Dermis microvascular lymphatic vessel endothelial cell (primary cell): Measurements from ENCODE around the gene TRIM72. TPM values are rescaled to one million over a fixed set of nuclear protein-coding genes. Genes with fewer than 3 reads are reported as not detected.
"Not testable (repeated sequence)": the region's sequence is repeated elsewhere in the genome, so short reads cannot be mapped to it uniquely, and the experiment has no call there.

Experiments
- DNase-seq, 2 donors: peaks; one replicate each; pipeline versions ENCODE4 v3.0.0 to v3.0.0-alpha.2; 2010; ENCODE audit warnings: low read depth in 2 of 2
- total RNA-seq: library from RNA; depleted of rRNA; stranded (reverse); fragments of >200 nt; gene quantifications from 2 replicates; pipeline ENCODE4 v1.2.1, GENCODE V29; 2014

The TRIM72 gene
- total RNA-seq, 1 donor from 2014 or later = not detected

DNA sequence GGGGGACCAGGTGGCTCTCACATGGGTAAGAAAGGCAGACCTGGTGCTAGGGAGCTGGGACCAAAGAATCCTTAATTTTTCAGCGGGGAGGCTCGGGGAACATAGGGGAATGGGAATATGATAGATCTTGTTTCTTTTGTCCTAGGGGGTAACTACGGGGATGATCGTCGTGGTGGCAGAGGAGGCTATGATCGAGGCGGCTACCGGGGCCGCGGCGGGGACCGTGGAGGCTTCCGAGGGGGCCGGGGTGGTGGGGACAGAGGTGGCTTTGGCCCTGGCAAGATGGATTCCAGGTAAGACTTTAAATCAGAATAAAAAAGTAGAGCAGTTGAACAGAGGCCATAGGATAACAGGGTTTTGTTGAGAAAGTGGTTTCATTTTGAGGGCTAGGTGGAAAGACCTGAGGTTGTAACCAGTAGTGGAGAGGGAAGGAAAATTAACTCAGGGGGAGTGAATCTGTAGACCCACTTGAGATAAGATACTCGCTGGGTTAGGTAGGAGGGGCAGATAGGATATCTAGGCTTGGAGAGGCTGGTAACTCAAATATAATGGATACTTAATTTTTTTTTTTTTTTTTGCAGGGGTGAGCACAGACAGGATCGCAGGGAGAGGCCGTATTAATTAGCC lies 23.0 kb upstream of the TRIM72 start:
- no peak for DNase-seq

DNA sequence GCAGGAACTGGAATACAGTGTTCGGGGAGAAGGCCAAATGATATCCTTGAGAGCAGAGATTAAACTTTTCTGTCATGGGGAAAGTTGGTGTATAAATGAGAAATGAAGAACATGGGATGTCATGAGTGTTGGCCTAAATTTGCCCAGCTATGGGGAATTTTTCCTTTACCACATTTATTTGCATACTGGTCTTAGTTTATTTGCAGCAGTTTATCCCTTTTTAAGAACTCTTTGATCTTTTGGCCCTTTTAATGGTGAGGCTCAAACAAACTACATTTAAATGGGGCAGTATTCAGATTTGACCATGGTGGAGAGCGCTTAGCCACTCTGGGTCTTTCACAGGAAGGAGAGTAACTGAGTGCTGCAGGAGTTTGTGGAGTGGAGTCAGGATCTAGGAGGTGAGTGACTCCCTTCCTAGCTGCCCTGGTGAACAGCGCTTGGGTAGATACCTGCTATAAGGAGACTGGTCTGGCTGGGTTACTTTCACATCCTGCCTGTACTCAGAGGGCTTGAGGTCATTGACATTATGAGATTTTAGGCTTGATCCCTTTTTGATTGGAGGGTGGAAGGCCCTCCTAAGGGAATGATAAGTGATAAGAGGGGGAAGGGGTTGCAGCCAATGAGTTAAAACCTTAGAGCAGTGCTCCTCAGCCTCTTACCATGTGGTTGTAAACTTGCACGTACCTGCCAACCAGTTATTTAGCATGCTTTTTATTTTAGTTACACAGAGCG lies 22.1 kb upstream of the TRIM72 start:
- DNase-seq = no peak

DNA sequence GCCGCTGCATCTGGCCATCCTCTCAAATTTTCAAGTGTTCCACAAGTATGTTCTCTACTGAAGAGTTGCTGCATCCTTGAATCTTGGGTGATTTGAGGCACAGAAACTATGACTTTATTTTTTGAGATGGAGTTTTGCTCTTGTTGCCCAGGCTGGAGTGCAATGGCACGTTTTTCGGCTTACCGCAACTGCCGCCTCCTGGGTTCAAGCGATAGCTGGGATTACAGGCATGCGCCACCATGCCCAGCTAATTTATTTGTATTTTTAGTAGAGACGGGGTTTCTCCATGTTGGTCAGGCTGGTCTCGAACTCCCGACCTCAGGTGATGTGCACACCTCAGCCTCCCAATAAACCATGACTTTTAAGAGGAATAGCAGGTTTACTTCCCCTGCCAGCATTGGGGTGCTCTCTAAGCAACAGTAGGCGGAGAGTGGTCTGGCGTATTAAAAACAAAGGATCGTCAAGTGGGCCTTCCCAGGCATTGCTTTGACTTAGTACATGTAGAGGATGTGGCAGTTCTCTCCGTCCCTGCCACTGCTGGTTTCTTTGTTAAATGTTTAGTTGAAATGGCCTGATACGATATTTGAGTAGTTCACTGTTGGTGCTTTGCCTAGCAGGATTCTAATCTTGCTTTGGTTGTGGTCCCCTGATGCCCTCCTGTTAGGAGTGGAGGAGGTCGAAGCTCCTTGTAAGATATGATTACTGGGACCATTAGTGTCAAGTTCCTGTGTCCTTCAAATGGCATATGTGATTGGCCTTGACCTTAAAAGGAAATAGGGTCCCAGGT lies 20.9 kb upstream of the TRIM72 start:
- DNase-seq = no peak

DNA sequence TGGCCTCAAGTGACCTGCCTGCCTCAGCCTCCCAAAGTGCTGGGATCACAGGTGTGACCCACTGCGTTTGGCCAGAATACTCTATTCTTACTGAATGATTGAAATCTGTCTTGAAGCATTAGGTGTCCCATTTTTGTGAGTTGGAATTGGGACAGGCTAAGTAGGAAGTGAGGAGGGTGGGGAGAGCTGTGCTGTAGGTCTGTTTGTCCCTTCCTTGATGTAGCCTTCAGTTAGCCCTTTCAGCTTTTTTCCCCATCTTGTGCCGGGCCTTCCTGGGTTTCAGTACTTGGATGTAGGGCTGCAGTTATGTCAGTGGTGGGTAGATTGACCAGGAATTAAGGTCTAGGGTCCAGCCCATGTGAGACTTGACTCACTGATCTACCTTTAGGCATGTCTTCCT lies 20.0 kb upstream of the TRIM72 start:
- DNase-seq = no peak

GRCh38 chr16:31194898-31195297 lies 19.0 kb upstream of the TRIM72 start:
- no peak for DNase-seq

- DNase-seq = not testable (repeated sequence)
Observed at GRCh38 chr16:31195861-31196260, 18.1 kb upstream of the TRIM72 start.

- no peak for DNase-seq
Observed at GRCh38 chr16:31196324-31197088, 17.4 kb upstream of the TRIM72 start.

DNA sequence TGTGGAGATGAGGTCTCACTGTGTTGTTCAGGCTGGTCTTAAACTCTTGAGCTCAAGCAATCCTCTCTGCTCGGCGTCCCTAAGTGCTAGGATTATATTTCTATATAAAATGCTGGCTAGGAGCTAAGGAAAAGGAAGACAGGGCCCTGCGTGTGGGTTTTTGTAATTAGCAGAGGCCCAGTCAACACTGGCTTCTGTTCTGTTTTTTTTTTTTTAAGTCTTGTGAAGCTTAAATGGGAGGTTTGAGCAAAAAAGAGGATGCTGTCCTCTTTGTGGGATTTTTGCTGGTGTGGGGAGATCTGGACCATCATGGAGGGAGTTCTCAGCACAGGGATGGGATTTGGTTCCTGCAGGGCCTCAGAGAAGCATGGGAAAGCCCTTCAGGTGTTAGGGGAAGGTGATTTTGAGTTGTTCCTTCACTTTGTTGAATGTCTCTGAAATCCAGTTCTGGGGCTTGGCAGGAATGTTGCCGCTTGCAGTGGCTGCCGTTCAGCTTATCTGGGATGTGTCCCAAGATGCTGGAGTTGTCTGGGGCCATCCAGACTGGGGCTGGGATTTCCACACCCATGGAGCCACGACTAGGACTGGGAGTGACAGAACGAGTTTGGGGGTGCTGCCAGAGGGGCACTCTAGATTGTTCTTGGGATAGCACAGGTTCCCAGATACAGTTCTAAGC lies 15.6 kb upstream of the TRIM72 start:
- no peak for DNase-seq

DNA sequence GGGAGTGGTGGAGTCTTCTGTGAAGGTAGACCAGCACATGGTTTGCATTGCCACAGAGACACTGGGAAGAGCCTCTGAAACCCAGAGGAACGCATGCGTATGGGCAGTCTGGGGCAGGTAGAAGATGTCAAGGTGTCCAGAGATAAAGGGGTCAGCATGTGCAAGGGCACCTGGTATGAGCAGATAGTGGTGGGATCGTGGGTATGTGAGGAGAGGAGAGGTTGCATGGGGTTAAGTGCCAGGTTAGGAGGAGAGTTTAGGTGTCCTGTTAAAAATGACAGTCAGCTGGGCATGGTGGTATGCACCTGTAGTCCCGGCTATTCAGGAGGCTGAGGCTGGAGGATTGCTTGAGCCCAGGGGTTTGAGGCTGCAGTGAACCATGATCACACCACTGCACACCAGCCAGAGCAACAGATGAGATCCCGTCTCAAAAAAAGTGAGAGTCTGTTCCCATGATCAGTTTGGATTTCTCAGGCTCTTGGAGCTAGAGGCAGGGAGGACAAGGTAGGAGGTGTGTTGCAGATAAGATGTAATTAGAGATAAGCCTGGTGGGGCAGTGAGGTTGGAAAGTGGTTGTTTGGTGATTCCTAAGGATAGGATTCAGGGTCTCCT lies 14.4 kb upstream of the TRIM72 start:
- no peak for DNase-seq

DNA sequence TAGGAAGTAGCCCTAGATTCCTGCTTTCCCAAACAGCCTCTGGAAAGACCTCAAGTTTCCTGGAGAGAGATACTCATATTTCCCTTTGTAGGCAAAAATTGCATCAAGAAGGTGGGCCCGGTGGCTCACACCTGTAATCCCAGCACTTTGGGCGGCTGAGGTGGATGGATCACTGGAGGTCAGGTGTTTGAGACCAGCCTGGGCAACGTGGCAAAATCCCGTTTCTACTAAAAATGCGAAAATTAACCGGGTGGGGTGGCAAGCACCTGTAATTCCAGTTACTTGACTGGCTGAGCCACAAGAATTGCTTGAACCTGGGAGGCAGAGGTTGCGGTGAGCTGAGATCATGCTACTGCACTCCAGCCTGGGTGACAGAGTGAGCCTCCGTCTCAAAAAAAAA lies 13.8 kb upstream of the TRIM72 start:
- DNase-seq = not testable (repeated sequence)

DNA sequence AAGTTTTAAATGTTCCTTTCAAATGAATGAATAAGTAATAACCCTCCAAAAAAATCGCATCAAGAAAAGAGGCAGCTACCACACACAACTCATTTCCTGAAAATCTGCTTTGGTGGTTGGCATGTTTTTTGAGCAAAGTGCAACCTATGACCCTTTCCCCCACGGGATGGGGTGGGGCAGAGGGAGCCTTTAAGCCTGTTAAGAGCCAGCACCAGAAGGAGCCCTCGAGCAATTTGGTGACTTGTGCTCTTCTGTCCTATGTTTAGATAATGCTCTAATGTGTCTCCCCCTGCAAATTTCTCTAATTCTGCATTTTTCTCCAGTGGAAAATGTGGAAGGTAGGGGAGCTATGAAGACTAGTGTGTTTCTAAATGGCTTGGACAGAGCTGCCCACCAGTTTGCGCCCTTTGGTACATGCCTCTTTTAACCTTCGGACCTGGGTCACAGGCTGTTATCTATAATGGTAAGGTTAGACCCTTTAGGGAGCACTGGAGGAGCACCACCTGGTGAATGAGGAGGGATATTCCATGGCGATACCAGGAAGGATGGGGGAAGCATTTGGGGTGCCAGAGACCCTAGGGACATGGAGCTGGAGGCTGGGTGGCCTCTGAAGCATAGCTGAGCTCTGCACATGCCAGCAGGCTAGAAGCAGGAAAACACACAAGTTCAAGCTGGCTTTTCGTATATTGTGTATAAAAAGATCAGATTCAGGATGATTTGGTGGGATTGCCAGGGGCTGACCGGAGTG lies 12.9 kb upstream of the TRIM72 start:
- no peak for DNase-seq

- no peak for DNase-seq
Observed at GRCh38 chr16:31201582-31202413, 12.1 kb upstream of the TRIM72 start.

GRCh38 chr16:31202414-31203375 lies 11.2 kb upstream of the TRIM72 start, which contains the start of gene PYCARD:
Gene PYCARD, minus strand, starts transcription at chr16:31202760. Its CDS starts 70 bp downstream, at chr16:31202690.
- DNase-seq = peak in 1 of 2 donors; percentile 36

DNA sequence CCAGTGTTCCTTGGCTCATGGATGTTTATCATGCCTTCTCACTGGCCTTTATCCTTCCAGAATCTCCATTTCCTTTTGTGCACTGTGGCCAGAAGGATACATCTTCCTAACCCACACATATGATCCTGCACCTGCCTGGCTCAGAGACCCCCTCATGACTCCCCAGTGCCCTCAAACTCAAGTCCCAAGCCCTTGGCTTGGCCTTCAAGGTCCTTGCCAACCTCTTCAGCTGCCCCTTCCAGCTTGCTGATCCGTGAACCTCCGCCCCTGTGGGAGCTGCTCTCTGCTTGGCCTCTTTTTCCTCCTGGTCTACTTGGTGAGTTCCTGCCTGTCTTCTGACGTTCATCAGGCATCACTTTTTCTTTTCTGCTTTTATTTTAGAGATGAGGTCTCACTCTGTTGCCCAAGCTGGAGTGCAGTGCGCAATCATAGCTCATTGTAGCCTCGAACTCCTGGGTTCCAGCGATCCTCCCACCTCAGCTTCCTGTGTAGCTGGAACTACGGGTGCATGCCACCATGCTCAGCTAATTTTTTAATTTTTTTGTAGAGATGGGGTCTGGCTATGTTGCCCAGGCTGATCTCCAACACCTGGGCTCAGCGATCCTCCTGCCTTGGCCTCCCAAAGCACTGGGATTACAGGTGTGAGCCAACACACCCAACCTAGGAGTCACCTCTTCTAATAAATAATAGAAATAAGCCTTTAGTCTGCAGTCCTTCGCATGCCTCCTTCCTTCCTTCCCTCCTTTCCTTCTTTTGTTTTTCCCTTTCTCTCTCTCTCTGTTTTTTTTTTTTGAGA lies 8.8 kb upstream of the TRIM72 start:
- no peak for DNase-seq

GRCh38 chr16:31206776-31207175 lies 7.1 kb upstream of the TRIM72 start:
- DNase-seq = no peak

GRCh38 chr16:31213342-31213741 lies 577 bp upstream of the TRIM72 start:
- no peak for DNase-seq

DNA sequence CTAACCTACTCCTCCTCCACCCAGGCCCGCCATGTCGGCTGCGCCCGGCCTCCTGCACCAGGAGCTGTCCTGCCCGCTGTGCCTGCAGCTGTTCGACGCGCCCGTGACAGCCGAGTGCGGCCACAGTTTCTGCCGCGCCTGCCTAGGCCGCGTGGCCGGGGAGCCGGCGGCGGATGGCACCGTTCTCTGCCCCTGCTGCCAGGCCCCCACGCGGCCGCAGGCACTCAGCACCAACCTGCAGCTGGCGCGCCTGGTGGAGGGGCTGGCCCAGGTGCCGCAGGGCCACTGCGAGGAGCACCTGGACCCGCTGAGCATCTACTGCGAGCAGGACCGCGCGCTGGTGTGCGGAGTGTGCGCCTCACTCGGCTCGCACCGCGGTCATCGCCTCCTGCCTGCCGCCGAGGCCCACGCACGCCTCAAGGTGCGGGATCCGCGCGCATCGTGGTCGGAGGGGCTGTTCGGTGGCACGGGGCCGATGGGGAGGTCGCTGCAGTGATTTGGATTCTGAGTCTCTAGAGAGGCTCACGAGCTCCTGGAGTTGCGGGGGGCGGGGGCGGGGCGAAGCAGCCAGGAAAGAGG lies 878 bp downstream of the TRIM72 start:
- no peak for DNase-seq
